Activated CD8-positive, alpha-beta memory T cell treated with anti-CD3 and anti-CD28 coated beads for 36 hours (primary cell): ENCODE results near the gene NDUFA6. TPM values are rescaled to one million over a fixed set of nuclear protein-coding genes. Genes with fewer than 3 reads are reported as not detected.
"Not testable (repeated sequence)": the region's sequence is repeated elsewhere in the genome, so short reads cannot be mapped to it uniquely, and the experiment has no call there.

Source experiments
- CTCF ChIA-PET: fragments of 350-600 bp; sonication (Branson Sonifier 250); formaldehyde crosslinking; loops from one replicate; lab custom pipeline; 2021; ENCODE audit warnings: antibody characterized with exemption; lab: Charles Lee
- POLR2A ChIA-PET: fragments of 350-600 bp; sonication (Branson Sonifier 250); formaldehyde crosslinking; loops from one replicate; lab custom pipeline; 2021; ENCODE audit warnings: antibody characterized with exemption; lab: Charles Lee
- total RNA-seq, 2 experiments: library from RNA; stranded (reverse); gene quantifications; one replicate each; pipeline ENCODE4 v1.2.3, GENCODE V29; 2021

Gene NDUFA6
- total RNA-seq, result 100 to 1,000 TPM; 109 to 112 TPM

DNA sequence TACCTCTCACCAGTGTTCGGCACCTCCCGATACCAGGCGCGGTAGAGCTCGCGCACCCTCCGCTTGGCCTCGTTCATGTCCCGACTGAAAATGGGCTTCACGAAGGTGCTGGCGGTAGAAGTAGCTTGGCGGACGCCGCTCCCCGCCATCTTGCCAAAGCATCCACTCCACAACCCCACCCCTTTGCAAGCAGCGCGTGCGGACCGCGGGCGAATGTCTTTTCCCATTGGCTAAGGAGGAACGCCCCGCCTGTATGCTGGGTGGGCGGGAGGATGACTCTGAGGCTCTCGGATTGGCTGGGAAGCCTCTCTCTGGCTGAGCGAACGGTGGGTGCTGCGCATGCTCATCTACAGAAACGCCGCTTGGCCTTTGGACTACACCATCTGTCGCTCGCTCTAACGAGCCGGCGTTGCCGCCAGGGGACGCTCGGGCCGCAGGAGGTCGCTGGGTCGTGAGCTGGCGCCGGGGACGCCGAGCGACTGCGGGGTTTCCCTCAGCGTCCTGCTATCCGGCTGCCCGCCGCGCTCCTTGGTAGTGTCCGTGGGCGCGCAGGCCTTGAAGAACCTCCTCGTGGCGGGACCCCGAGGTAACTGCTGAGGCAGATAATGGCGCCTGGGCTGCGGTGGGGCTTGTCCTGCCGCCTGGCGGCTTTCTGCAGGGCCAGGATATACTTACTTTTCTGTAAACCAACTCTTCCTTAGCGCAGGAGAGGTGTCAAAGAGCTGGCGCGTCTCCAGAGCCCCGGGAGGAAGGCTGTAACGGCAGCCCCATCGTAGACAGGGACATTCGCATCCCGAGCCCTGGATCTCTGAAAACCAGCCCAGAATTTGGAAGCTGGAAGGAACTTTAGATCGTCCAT is at the start of gene NDUFA6:
TSS of gene NDUFA6 (minus strand) at position 177 of the 859 bp plus-strand sequence. CDS start at position 149, 28 bp downstream.
- ChIA-PET CTCF (interaction anchor here (0.5 to 4.0 kb wide), 17 partner anchors 11 to 353 kb away, joined by 3 to 31 read pairs (median 4); partner anchors contain the start of genes CENPM and SMDT1), POLR2A (interaction anchor here (0.6 to 2.8 kb wide), 11 partner anchors 12 to 524 kb away, joined by 3 to 42 read pairs (median 3); partner anchors contain the start of genes NAGA, PHETA2, POLDIP3 and SMDT1)

DNA sequence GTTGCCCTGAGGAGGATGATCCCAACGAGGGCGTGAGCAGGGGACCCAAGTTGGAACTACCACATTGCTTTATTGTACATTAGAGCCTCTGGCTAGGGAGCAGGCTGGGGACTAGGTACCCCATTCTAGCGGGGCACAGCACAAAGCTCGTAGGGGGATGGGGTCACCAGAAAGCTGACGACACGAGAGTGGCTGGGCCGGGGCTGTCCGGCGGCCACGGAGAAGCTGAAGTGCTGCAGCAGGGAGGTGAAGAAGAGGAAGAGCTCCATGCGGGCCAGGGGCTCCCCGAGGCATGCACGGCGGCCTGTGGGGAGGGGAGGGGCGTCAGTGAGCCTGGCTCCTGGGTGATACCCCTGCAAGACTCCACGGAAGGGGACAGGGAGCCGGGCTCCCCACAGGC is 49.6 kb upstream of the NDUFA6 start:
- POLR2A ChIA-PET, CTCF ChIA-PET: not testable (repeated sequence)

DNA sequence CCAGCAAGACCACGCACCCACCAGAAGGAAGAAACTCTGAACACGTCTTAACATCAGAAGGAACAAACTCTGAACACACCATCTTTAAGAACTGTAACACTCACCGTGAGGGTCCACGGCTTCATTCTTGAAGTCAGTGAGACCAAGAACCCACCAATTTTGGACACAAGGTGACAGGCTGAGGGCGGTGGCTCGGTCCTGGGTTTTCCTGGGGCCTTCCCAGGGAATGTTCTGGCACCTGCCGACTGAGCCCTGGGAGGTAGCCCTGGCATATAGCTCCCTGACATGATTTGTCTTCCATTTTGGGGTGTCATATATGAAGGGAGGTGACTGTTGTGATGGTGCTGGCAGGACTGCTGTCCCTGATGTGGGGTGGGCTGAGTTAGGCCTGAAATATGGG is 48.9 kb upstream of the NDUFA6 start:
- CTCF ChIA-PET, result not testable (repeated sequence)
- POLR2A ChIA-PET, result interaction anchor here (0.6 kb wide), 1 partner anchor 370 kb away, joined by 6 read pairs; no protein-coding TSS in a partner anchor

DNA sequence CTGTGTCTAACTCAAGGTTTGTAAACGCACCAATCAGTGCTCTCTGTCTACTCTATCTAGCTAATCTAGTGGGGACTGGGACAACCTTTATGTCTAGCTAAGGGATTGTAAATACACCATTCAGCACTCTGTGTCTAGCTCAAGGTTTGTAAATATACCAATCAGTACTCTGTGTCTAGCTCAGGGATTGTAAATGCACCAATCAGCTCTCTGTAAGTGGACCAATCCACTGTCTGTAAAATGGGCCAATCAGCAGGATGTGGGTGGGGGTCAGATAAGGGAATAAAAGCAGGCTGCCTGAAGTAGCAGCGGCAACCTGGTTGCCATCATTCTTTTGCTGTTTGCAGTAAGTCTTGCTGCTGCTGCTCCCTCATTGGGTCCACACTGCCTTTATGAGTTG is 48.4 kb upstream of the NDUFA6 start:
- POLR2A ChIA-PET, result interaction anchor here (0.6 kb wide), 1 partner anchor 371 kb away, joined by 6 read pairs; no protein-coding TSS in a partner anchor
- CTCF ChIA-PET, result interaction anchor here (0.6 kb wide), 2 partner anchors 165 to 1455 kb away, joined by 3 to 4 read pairs; no protein-coding TSS in a partner anchor

- ChIA-PET CTCF (interaction anchor here (0.6 kb wide), 2 partner anchors 164 to 1454 kb away, joined by 3 to 4 read pairs; no protein-coding TSS in a partner anchor), POLR2A (no interaction called here)
These were observed 47.7 kb upstream of the NDUFA6 start for GRCh38 chr22:42138122-42138770.

DNA sequence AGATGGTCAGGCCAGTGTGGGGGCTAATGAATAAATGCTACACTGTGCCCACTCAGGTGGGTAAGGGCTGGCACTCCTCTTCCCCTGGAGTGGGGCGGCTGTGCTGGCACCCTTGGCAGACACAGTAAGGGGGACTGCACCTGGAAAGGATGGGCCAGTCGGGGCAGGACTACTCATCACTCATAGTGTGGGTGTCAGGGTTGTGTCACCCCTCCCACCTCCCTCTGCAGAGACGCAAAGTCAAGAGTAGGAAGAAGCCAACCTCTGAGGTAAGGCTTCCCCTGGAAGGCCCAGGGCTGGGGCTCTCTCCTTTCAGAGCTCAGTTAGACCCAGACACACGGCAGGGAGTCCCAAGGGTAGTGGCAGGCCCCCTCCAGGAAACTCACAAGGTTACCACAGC is 45.1 kb upstream of the NDUFA6 start:
- POLR2A ChIA-PET, CTCF ChIA-PET: not testable (repeated sequence)

- ChIA-PET POLR2A (no interaction called here), CTCF (no interaction called here)
These were observed 43.8 kb upstream of the NDUFA6 start for GRCh38 chr22:42134100-42135020.

GRCh38 chr22:42132457-42132856 is 41.9 kb upstream of the NDUFA6 start:
- ChIA-PET POLR2A (no interaction called here), CTCF (interaction anchor here (0.7 to 1.4 kb wide), 2 partner anchors 57 to 304 kb away, joined by 3 to 6 read pairs; no protein-coding TSS in a partner anchor)

DNA sequence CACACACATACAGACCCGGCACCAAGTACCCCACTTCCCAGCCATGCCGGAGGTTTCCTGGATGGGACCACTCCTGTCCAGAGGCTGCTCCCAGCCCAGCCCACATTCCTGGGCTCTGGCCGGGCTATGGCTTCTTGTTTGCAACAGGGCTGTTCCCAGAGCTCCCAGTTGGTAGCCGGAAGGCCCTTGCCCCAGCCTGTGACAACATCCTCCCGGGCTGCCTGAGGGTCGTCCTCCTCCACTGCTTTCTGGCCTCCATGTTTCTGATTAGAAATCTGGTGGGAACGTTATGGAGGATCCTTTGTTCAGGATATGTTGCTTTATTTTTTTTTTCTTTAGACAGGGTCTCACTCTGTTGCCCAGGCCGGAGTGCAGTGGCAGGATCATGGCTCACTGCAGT is 41.0 kb upstream of the NDUFA6 start:
- CTCF ChIA-PET, result no interaction called here

GRCh38 chr22:42130639-42131431 is 40.3 kb upstream of the NDUFA6 start, which contains the start of gene CYP2D6:
Gene CYP2D6, minus strand, starts transcription at chr22:42130810. Its CDS starts 19 bp downstream, at chr22:42130791.
- CTCF ChIA-PET, POLR2A ChIA-PET: not testable (repeated sequence)

More for the DNA sequence above, 41.0 kb upstream of the NDUFA6 start:
- POLR2A ChIA-PET, result interaction anchor here (0.6 kb wide), 1 partner anchor 133 kb away, joined by 3 read pairs; no protein-coding TSS in a partner anchor

- CTCF ChIA-PET, POLR2A ChIA-PET: not testable (repeated sequence)
These were observed 39.6 kb upstream of the NDUFA6 start for GRCh38 chr22:42130182-42130581.

DNA sequence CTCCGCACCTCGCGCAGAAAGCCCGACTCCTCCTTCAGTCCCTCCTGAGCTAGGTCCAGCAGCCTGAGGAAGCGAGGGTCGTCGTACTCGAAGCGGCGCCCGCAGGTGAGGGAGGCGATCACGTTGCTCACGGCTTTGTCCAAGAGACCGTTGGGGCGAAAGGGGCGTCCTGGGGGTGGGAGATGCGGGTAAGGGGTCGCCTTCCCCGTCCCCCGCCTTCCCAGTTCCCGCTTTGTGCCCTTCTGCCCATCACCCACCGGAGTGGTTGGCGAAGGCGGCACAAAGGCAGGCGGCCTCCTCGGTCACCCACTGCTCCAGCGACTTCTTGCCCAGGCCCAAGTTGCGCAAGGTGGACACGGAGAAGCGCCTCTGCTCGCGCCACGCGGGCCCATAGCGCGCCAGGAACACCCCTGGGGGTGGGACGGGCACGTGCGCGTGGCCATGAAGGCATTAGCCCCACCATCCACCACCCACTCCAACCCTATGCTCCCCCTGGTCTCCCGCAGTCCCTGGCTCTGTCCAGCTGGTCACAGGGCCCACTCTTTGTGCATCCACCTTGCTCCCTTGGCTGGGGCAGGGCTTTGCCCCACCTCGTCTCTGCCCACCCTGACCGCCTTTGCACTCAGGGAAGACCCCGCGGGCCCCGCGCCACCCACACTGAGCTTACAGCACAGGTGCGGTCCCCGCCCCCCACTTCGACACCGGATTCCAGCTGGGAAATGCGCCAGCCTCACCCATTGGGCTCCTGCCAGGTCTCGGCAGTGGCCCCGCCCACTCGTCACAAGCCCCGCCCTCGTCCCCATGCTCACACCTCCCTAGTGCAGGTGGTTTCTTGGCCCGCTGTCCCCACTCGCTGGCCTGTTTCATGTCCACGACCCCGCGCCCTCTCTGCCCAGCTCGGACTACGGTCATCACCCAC is 38.5 kb upstream of the NDUFA6 start:
- CTCF ChIA-PET, result not testable (repeated sequence)
- POLR2A ChIA-PET, result interaction anchor here (0.6 kb wide), 1 partner anchor 410 kb away, joined by 4 read pairs; no protein-coding TSS in a partner anchor

DNA sequence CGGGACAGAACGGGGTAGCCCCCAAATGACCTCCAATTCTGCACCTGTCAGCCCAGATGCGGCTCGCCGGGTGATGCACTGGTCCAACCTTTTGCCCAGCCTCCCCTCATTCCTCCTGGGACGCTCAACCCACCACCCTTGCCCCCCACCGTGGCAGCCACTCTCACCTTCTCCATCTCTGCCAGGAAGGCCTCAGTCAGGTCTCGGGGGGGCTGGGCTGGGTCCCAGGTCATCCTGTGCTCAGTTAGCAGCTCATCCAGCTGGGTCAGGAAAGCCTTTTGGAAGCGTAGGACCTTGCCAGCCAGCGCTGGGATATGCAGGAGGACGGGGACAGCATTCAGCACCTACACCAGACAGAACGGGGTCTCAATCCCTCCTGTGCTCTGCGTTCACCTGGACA is 37.4 kb upstream of the NDUFA6 start:
- CTCF ChIA-PET, POLR2A ChIA-PET: not testable (repeated sequence)

DNA sequence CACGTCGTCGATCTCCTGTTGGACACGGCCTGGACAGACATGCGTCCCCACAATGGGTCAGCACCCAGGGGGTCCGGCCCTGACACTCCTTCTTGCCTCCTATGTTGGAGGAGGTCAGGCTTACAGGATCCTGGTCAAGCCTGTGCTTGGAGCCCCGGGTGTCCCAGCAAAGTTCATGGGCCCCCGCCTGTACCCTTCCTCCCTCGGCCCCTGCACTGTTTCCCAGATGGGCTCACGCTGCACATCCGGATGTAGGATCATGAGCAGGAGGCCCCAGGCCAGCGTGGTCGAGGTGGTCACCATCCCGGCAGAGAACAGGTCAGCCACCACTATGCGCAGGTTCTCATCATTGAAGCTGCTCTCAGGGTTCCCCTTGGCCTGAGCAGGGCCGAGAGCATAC is 37.0 kb upstream of the NDUFA6 start:
- ChIA-PET POLR2A (no interaction called here), CTCF (no interaction called here)

DNA sequence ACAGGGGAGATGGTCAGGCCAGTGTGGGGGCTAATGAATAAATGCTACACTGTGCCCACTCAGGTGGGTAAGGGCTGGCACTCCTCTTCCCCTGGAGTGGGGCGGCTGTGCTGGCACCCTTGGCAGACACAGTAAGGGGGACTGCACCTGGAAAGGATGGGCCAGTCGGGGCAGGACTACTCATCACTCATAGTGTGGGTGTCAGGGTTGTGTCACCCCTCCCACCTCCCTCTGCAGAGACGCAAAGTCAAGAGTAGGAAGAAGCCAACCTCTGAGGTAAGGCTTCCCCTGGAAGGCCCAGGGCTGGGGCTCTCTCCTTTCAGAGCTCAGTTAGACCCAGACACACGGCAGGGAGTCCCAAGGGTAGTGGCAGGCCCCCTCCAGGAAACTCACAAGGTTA is 33.0 kb upstream of the NDUFA6 start:
- POLR2A ChIA-PET, CTCF ChIA-PET: not testable (repeated sequence)

DNA sequence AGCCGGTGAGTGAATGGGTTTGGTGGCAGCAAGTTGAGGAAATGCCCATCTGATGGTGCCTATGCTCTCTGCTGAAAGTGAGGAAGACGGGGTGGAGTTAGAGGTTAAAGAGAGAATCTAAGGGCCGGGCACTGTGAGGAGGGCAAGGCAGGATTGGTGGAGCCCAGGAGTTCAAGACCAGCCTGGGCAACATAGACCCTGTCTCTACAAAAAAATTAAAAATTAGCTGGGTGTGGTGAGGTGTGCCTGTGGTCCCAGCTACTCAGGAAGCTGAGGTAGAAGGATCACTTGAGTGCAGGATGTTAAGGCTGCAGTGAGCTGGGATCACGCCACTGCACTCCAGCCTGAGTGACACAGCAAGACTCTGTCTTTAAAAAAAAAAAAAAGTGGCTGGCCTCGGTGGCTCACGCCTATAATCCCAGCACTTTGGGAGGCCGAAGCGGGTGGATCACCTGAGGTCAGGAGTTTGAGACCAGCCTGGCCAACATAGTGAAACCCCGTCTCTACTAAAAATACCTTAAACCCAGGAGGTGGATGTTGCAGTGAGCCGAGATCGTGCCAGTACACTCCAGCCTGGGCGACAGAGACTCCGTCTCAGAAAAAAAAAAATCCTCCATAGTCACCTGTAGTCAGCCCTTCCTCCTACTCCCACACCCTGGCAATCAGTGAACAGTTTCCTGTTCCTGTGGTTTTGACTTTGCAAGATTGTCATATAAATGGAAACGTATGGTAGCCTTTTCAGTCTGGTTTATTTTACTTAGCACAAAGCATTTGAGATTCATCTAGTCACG is 29.9 kb upstream of the NDUFA6 start:
- CTCF ChIA-PET, POLR2A ChIA-PET: not testable (repeated sequence)
